Suprapubic skin (tissue), 3 donors: Measurements from ENCODE around the gene NR4A1.

Experiments used
- POLR2A ChIP-seq, 2 donors: fragments of 450-650 bp; IDR thresholded peaks; one replicate each; pipeline ENCODE4 v1.6.1; 2017; ENCODE audit warnings: antibody characterized with exemption in 2 of 2, mild to moderate bottlenecking in 2 of 2, moderate library complexity in 2 of 2
- TF ChIP-seq, protein P1 (sequence below), 2 donors: fragments of 200-600 bp in 1 of 2; fragments of 450-650 bp in 1 of 2; sonication (generic) in 1 of 2; IDR thresholded peaks; one replicate each; pipeline ENCODE4 v1.5.1; 2016 to 2019; ENCODE audit warnings: antibody characterized with exemption in 2 of 2, mild to moderate bottlenecking in 1 of 2, moderate library complexity in 1 of 2

DNA sequence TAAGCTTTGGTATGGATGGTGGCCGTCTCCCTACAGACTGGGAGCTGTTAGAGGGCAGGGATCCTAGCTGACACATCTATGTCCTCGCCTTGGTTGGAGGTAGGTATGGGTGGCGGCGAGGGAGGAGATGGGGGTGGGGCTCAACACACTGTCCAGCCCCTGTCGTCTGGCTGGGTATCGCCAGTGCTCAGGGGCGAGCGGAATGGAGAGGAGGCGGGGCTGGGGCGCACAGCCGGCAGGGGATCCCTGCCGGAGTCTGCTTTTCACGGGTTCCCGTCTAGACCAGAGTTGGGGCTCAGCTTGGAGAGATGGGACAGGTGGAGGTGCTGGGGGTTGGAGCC is 28.4 kb upstream of the NR4A1 start:
- TF ChIP-seq, protein P1, sequence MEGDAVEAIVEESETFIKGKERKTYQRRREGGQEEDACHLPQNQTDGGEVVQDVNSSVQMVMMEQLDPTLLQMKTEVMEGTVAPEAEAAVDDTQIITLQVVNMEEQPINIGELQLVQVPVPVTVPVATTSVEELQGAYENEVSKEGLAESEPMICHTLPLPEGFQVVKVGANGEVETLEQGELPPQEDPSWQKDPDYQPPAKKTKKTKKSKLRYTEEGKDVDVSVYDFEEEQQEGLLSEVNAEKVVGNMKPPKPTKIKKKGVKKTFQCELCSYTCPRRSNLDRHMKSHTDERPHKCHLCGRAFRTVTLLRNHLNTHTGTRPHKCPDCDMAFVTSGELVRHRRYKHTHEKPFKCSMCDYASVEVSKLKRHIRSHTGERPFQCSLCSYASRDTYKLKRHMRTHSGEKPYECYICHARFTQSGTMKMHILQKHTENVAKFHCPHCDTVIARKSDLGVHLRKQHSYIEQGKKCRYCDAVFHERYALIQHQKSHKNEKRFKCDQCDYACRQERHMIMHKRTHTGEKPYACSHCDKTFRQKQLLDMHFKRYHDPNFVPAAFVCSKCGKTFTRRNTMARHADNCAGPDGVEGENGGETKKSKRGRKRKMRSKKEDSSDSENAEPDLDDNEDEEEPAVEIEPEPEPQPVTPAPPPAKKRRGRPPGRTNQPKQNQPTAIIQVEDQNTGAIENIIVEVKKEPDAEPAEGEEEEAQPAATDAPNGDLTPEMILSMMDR (IDR thresholded peaks at IDR 0.05), result no peak
- no peak for TF ChIP-seq POLR2A (IDR thresholded peaks at IDR 0.05)
